Suprapubic skin (tissue), 3 donors: ENCODE data around the gene ITPK1.

Experiments
- EP300 ChIP-seq: sonication (generic); formaldehyde crosslinking; IDR thresholded peaks from one replicate; pipeline ENCODE4 v1.6.1; 2017; ENCODE audit warnings: antibody characterized with exemption
- TF ChIP-seq, protein P1 (sequence below), 2 donors: fragments of 200-600 bp in 1 of 2; fragments of 450-650 bp in 1 of 2; sonication (generic) in 1 of 2; IDR thresholded peaks; one replicate each; pipeline ENCODE4 v1.5.1; 2016 to 2019; ENCODE audit warnings: antibody characterized with exemption in 2 of 2, mild to moderate bottlenecking in 1 of 2, moderate library complexity in 1 of 2

DNA sequence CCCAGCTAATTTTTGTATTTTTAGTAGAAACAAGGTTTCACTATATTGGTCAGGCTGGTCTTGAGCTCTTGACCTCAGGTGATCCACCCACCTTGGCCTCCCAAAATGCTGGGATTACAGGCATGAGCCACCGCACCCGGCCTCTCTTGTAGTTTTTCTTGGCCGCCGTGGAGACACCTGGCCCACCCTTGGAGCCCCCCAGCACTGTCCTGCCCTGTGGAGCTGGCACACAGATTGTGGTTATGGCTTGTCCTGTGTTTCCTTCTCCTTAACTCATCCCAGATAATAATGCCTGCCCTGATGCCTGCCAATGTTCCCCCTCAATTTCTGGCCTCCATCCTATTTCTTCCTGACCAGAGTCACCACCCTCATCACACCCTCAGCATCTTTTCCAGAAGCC, 134.9 kb downstream of the ITPK1 start:
- TF ChIP-seq, protein P1, sequence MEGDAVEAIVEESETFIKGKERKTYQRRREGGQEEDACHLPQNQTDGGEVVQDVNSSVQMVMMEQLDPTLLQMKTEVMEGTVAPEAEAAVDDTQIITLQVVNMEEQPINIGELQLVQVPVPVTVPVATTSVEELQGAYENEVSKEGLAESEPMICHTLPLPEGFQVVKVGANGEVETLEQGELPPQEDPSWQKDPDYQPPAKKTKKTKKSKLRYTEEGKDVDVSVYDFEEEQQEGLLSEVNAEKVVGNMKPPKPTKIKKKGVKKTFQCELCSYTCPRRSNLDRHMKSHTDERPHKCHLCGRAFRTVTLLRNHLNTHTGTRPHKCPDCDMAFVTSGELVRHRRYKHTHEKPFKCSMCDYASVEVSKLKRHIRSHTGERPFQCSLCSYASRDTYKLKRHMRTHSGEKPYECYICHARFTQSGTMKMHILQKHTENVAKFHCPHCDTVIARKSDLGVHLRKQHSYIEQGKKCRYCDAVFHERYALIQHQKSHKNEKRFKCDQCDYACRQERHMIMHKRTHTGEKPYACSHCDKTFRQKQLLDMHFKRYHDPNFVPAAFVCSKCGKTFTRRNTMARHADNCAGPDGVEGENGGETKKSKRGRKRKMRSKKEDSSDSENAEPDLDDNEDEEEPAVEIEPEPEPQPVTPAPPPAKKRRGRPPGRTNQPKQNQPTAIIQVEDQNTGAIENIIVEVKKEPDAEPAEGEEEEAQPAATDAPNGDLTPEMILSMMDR (IDR thresholded peaks at IDR 0.05) = no peak
- no peak for TF ChIP-seq EP300
